HEK293 (cell line): ENCODE data around the gene ALDH2.

ENCODE experiments used
- CTCF ChIA-PET: fragments of 350-600 bp; formaldehyde crosslinking; extraction: SDS; loops from one replicate; lab custom pipeline; 2021; ENCODE audit warnings: antibody characterized with exemption; lab: Yijun Ruan, JAX
- POLR2A ChIA-PET: fragments of 300-600 bp; formaldehyde crosslinking; extraction: SDS; loops from one replicate; lab custom pipeline; 2020; ENCODE audit warnings: antibody characterized with exemption, inconsistent platforms; lab: Yijun Ruan, JAX
- H3K27ac ChIP-seq: fragments of 200-500 bp; sonication (Bioruptor generic); 2 replicates; pipeline ENCODE4 v1.5.1; 2014; ENCODE audit warnings: low read depth, low read length, control low read depth, inconsistent platforms; ENCODE audit errors: extremely low read depth
- H3K36me3 ChIP-seq, 2 experiments: fragments of 200-500 bp in 1 of 2; sonication (Bioruptor generic) in 1 of 2; 1 replicate in 1 of 2; 2 replicates in 1 of 2; pipeline ENCODE4 v1.5.1; 2014 to 2017; ENCODE audit warnings: inconsistent platforms in 2 of 2, low read length in 2 of 2; ENCODE audit not compliant: control insufficient read depth in 2 of 2, insufficient read depth in 1 of 2
- H3K4me1 ChIP-seq: fragments of 200-500 bp; sonication (Bioruptor generic); 2 replicates; pipeline ENCODE4 v1.5.1; 2014; ENCODE audit warnings: mild to moderate bottlenecking, low read length, inconsistent platforms; ENCODE audit not compliant: control insufficient read depth, insufficient read depth
- H3K4me3 ChIP-seq: 2 replicates; pipeline ENCODE4 v1.5.1; 2011; ENCODE audit warnings: low read depth, mild to moderate bottlenecking, control low read depth, low read length, moderate library complexity
- H3K9me3 ChIP-seq: fragments of 200-500 bp; sonication (Bioruptor generic); 2 replicates; pipeline ENCODE4 v1.5.1; 2014; ENCODE audit warnings: low read depth, low read length, inconsistent platforms; ENCODE audit not compliant: control insufficient read depth, insufficient read depth
- EGR2 ChIP-seq: fragments of 450-650 bp; formaldehyde crosslinking; IDR thresholded peaks from 2 replicates; pipeline ENCODE4 v1.5.1; 2016; ENCODE audit warnings: low read depth, missing biosample characterization, missing genetic modification characterization
- GLIS1 ChIP-seq: fragments of 450-650 bp; formaldehyde crosslinking; IDR thresholded peaks from 2 replicates; pipeline ENCODE4 v1.5.1; 2016; ENCODE audit warnings: missing biosample characterization, missing genetic modification characterization
- GLIS2 ChIP-seq: fragments of 450-650 bp; formaldehyde crosslinking; IDR thresholded peaks from 2 replicates; pipeline ENCODE4 v1.5.1; 2016; ENCODE audit warnings: missing biosample characterization, missing genetic modification characterization
- IKZF3 ChIP-seq: fragments of 450-650 bp; IDR thresholded peaks from 2 replicates; pipeline ENCODE4 v1.5.0; 2018; ENCODE audit warnings: missing biosample characterization, mild to moderate bottlenecking, missing genetic modification characterization, moderate library complexity
- INSM2 ChIP-seq: fragments of 450-650 bp; formaldehyde crosslinking; IDR thresholded peaks from 2 replicates; pipeline ENCODE4 v1.5.1; 2016; ENCODE audit warnings: missing biosample characterization, missing genetic modification characterization
- KLF1 ChIP-seq: fragments of 450-650 bp; formaldehyde crosslinking; IDR thresholded peaks from 2 replicates; pipeline ENCODE4 v1.5.1; 2016; ENCODE audit warnings: missing biosample characterization, missing genetic modification characterization
- KLF16 ChIP-seq: fragments of 450-650 bp; formaldehyde crosslinking; IDR thresholded peaks from 2 replicates; pipeline ENCODE4 v1.5.1; 2017; ENCODE audit warnings: missing biosample characterization, missing genetic modification characterization
- PRDM1 ChIP-seq: fragments of 450-650 bp; formaldehyde crosslinking; IDR thresholded peaks from 2 replicates; pipeline ENCODE4; 2016; ENCODE audit warnings: missing biosample characterization, missing genetic modification characterization
- PRDM10 ChIP-seq: fragments of 450-650 bp; formaldehyde crosslinking; IDR thresholded peaks from 2 replicates; pipeline ENCODE4 v1.5.1; 2016; ENCODE audit warnings: missing biosample characterization, missing genetic modification characterization
- WT1 ChIP-seq: fragments of 450-650 bp; formaldehyde crosslinking; IDR thresholded peaks from 2 replicates; pipeline ENCODE4 v1.5.1; 2016; ENCODE audit warnings: missing biosample characterization, missing genetic modification characterization
- YY2 ChIP-seq: fragments of 450-650 bp; formaldehyde crosslinking; IDR thresholded peaks from 2 replicates; pipeline ENCODE4 v1.5.1; 2016; ENCODE audit warnings: missing biosample characterization, missing genetic modification characterization
- ZBTB17 ChIP-seq: fragments of 450-650 bp; formaldehyde crosslinking; IDR thresholded peaks from 2 replicates; pipeline ENCODE4 v1.5.1; 2016; ENCODE audit warnings: missing biosample characterization, missing genetic modification characterization
- ZBTB20 ChIP-seq: fragments of 450-650 bp; formaldehyde crosslinking; IDR thresholded peaks from 2 replicates; pipeline ENCODE4 v1.5.1; 2016; ENCODE audit warnings: missing biosample characterization, missing genetic modification characterization
- ZEB2 ChIP-seq: fragments of 450-650 bp; formaldehyde crosslinking; IDR thresholded peaks from 2 replicates; pipeline ENCODE4 v1.5.1; 2016; ENCODE audit warnings: missing biosample characterization, missing genetic modification characterization
- ZFHX2 ChIP-seq: fragments of 450-650 bp; formaldehyde crosslinking; conservative IDR thresholded peaks from 2 replicates; pipeline ENCODE4 v1.5.1; 2016; ENCODE audit warnings: missing biosample characterization, missing genetic modification characterization
- ZIC2 ChIP-seq: fragments of 450-650 bp; formaldehyde crosslinking; IDR thresholded peaks from 2 replicates; pipeline ENCODE4 v1.5.1; 2016; ENCODE audit warnings: missing biosample characterization, missing genetic modification characterization
- ZNF335 ChIP-seq: fragments of 450-650 bp; formaldehyde crosslinking; conservative IDR thresholded peaks from 2 replicates; pipeline ENCODE4 v1.5.1; 2016; ENCODE audit warnings: missing biosample characterization, missing genetic modification characterization
- ZNF398 ChIP-seq: fragments of 450-650 bp; formaldehyde crosslinking; IDR thresholded peaks from 2 replicates; pipeline ENCODE4 v1.5.1; 2017; ENCODE audit warnings: missing biosample characterization, missing genetic modification characterization
- ZNF596 ChIP-seq: fragments of 450-650 bp; IDR thresholded peaks from 2 replicates; pipeline ENCODE4 v1.5.0; 2018; ENCODE audit warnings: missing biosample characterization, mild to moderate bottlenecking, missing genetic modification characterization, moderate library complexity
- ZNF677 ChIP-seq: fragments of 450-650 bp; IDR thresholded peaks from 2 replicates; pipeline ENCODE4 v1.5.0; 2018; ENCODE audit warnings: missing biosample characterization, mild to moderate bottlenecking, missing genetic modification characterization, moderate library complexity

Gene ALDH2

GRCh38 chr12:111842556-111843396 lies 76.0 kb downstream of the ALDH2 start:
- no peak for TF ChIP-seq ZNF677
- peak; percentile 79 for TF ChIP-seq ZFHX2 (tag by site-specific recombination)
- 0 out of 2 replicates have a peak, but pooled peaks have one; percentile 18 for TF ChIP-seq WT1 (tag by site-specific recombination)
- TF ChIP-seq PRDM10 (tag by site-specific recombination), result peak; percentile 81
- peak; percentile 12; the same call in 1 of the 2 replicates for TF ChIP-seq GLIS1
- peak; percentile 78 for TF ChIP-seq EGR2 (tag by site-specific recombination)
- no peak for TF ChIP-seq ZEB2 (tag by site-specific recombination)
- TF ChIP-seq ZBTB20 (tag by site-specific recombination), result 0 out of 2 replicates have a peak, but pooled peaks have one; percentile 51
- peak; percentile 73 for TF ChIP-seq ZNF398 (tag by site-specific recombination)
- TF ChIP-seq ZIC2 (tag by site-specific recombination), result 0 out of 2 replicates have a peak, but pooled peaks have one; percentile 10
- peak; percentile 41; the same call in 1 of the 2 replicates for TF ChIP-seq KLF1 (tag by site-specific recombination)
- peak; percentile 82 for TF ChIP-seq ZBTB17 (tag by site-specific recombination)
- peak; percentile 86 for TF ChIP-seq GLIS2 (tag by site-specific recombination)
- TF ChIP-seq IKZF3 (tag by site-specific recombination), result peak; percentile 55
- TF ChIP-seq ZNF335 (tag by site-specific recombination), result peak; percentile 56
- TF ChIP-seq KLF16 (tag by site-specific recombination), result 0 out of 2 replicates have a peak, but pooled peaks have one; percentile 19
- 0 out of 2 replicates have a peak, but pooled peaks have one; percentile 57 for TF ChIP-seq PRDM1 (tag by site-specific recombination)
- TF ChIP-seq YY2 (tag by site-specific recombination), result no peak
- TF ChIP-seq ZNF596 (tag by site-specific recombination), result no peak
- TF ChIP-seq INSM2 (tag by site-specific recombination), result no peak
- H3K36me3 ChIP-seq, result peaks cover 10 to 27% of the 10 kb centered on the region in 2 experiments; a peak in 2 of 3 replicates
- no peaks in the 10 kb centered on the region for H3K4me1 ChIP-seq
- POLR2A ChIA-PET, result interaction anchor here (0.6 to 1.6 kb wide), 3 partner anchors 17 to 557 kb away, joined by 3 to 6 read pairs (median 4); no protein-coding TSS in a partner anchor
- CTCF ChIA-PET, result no interaction called here
- H3K4me3 ChIP-seq, result peak overlapping the region; percentile 81
- H3K9me3 ChIP-seq, result no peaks in the 10 kb centered on the region
- peak overlapping the region; percentile 93 for H3K27ac ChIP-seq
